Stimulated activated CD4-positive, alpha-beta T cell treated with anti-CD3 and anti-CD28 coated beads, TNF-alpha, amount 100 ng/mL, for 4 hours (primary cell): ENCODE measurements around the gene CNN1.

Source experiments
- DNase-seq, 3 experiments: peaks; one replicate each; pipeline ENCODE4 v3.0.0-alpha.2; 2020; ENCODE audit warnings: low read depth in 3 of 3

Gene CNN1

DNA sequence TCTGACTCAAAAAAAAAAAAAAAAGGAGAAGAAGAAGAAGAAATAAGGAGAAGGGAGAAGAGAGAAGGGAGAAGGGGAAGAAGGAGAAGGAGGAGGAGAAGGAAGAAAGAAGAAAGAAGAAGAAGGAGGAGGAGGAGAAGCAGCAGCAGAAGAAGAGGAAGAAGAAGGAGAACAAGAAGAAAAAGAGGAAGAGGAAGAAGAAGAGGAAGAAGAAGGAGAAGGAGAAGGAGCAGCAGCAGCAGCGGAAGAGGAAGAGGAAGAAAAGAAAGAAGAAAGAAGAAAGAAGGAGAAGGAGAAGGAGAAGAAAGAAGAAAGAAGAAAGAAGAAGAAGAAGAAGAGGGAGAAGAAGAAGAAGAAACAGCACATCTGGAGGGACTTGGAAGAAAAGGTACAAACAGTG lies 4.1 kb upstream of the CNN1 start:
- DNase-seq = no peak

GRCh38 chr19:11534948-11535347 lies 3.7 kb upstream of the CNN1 start:
- DNase-seq = no peak

GRCh38 chr19:11535792-11536595 lies 2.7 kb upstream of the CNN1 start:
- peak; percentile 68 to 82 (median 76) for DNase-seq

- no peak for DNase-seq
Observed at GRCh38 chr19:11539495-11540365, 1.1 kb downstream of the CNN1 start.

- no peak for DNase-seq
Observed at GRCh38 chr19:11540645-11541044, 2.0 kb downstream of the CNN1 start.

DNA sequence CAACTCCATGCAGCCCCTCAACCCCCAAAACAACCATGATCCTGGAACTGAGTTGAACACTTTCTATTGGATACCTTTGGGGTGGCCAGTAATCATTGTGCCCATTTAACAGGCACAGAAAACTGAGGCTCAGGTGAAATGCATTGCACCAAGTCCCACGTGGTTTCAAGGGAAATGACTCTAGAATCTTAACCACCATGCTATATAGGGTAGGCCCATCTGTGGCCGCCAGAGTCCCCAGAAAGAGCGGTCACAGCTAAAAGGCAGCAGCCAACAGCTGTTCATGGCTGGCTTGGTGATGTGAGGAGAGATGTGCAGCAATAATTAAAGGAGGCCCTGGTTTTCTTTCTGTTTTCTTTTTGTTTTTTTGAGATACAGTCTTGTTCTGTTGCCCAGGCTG lies 2.6 kb downstream of the CNN1 start:
- DNase-seq = no peak

GRCh38 chr19:11547929-11548700 lies 9.5 kb downstream of the CNN1 start:
- DNase-seq = no peak

DNA sequence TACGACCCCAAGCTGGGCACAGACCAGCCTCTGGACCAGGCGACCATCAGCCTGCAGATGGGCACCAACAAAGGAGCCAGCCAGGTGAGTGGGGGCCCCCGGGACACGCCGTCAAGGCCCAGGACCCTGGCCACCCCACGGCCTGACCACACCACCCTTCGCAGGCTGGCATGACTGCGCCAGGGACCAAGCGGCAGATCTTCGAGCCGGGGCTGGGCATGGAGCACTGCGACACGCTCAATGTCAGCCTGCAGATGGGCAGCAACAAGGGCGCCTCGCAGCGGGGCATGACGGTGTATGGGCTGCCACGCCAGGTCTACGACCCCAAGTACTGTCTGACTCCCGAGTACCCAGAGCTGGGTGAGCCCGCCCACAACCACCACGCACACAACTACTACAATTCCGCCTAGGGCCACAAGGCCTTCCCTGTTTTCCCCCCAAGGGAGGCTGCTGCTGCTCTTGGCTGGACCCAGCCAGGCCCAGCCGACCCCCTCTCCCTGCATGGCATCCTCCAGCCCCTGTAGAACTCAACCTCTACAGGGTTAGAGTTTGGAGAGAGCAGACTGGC lies 10.8 kb downstream of the CNN1 start:
- DNase-seq = no peak

- DNase-seq = no peak
Observed at GRCh38 chr19:11550265-11550664, 11.6 kb downstream of the CNN1 start.

DNA sequence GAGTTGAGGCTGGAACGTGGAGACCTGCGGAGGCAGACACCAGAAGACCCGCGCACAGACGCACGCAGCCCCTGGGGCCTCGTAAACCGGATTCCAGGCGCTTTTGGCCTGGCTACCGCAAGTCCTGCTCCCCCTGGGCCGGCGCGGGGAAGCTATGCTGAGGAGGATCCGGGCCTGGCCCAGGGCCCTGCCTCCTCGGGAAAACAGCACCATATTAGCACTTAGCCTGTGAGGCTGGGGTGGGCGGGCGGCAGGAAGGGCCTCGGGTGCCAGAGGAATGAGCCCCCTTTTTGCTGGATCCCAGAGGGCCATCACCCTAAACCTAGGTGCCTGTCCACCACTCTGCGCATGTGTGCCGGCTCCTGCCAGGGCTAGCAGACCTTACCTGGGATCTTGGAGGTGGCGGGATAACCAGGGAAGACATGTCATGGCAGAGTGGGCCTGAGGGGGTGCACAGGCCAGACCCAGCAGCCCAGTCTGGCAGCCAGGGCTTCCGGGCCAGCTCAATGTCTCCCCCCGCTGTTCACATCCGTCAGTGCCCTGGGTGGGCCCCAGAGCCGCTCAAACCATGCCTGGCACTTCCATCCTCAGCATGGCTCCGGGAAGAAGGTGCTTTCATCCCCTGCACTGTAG lies 13.1 kb downstream of the CNN1 start:
- no peak for DNase-seq

DNA sequence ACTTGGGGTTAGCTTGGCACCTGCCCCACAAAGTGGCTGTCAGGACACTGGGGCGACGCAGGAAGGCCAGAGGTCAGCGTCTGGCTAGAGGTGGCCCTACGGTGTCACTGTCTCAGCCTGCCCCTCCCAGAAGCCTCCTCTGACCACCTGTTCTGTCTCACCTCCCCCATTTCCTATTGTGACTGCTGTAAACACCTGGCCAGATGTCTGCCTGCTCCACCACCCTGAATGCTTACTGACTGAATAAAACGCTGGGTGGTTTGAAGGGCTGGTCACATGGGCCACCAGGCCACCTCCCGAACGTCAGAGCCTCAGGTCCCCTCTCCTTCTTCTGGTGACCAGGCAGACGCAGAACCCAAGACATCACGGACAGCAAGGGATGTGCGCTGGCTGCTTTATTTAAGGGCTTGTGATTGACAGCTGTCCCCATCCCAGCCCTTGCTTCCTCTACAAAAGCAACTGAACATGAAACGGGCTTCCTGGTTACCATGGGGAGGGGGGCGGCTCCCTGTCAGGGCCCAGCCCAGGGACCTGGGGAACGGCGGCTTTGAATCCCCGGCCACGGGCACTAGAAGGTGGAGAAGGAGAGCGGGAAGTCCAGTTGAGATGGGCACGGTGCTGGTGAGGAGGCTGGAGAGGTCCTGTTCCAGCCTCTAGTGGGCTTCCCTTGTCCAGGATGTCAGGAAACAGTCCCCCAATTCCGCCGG lies 14.2 kb downstream of the CNN1 start:
- no peak for DNase-seq

- DNase-seq = no peak
Observed at GRCh38 chr19:11554160-11554559, 15.5 kb downstream of the CNN1 start.

DNA sequence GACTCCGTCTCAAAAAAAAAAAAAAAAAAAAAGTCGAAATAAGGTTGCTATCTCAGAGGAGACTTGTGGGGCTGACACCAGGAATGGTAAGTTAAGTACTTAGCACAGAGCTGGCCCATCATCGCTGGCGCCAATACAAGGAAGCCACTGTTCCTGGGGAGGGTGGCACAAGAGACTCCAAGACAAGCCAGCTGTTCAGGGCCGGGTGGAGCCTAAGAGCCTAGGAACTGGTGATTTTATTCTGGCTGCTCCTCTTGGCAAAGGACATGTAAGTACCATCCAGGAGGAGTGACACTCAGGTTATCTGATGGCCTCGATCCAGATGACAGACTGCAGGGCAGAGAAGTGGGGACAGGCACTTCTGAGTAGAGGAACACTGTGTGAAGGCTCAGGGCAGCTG lies 16.6 kb downstream of the CNN1 start:
- DNase-seq = no peak

DNA sequence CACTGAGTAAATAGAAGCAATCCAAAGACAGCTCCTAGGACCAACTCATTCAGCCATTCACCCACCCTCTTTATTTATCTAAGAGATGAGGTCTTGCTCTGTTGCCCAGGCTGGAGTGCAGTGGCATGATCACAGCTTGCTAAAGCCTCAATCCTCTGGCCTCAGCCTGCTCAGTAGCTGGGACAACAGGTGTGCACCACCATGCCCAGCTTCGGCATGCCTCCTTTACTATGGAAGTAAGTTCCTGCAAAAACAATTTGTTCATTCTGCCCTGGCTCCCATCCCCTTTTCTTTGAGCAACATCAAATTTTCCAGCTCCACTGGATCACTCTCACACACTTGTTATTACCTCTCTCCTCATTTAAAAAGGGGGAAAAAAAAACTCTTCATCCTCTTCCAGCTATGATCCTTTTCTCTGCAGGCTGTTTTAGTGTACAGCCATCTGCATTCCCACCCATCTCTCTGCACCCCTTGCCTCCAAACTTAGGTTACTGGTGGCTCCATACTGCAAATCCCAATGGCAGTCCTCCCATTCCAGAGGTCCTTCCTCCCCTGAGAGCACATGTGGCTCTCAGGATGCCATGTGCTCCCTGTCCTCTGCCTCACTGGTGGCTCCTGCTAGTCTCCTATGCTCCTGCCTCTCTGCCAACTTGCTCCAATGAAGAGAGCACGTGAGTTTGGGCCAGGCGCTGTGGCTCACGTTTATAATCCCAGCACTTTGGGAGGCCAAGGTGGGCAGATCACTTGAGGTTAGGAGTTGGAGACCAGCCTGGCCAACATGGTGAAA lies 18.2 kb downstream of the CNN1 start:
- DNase-seq = no peak

DNA sequence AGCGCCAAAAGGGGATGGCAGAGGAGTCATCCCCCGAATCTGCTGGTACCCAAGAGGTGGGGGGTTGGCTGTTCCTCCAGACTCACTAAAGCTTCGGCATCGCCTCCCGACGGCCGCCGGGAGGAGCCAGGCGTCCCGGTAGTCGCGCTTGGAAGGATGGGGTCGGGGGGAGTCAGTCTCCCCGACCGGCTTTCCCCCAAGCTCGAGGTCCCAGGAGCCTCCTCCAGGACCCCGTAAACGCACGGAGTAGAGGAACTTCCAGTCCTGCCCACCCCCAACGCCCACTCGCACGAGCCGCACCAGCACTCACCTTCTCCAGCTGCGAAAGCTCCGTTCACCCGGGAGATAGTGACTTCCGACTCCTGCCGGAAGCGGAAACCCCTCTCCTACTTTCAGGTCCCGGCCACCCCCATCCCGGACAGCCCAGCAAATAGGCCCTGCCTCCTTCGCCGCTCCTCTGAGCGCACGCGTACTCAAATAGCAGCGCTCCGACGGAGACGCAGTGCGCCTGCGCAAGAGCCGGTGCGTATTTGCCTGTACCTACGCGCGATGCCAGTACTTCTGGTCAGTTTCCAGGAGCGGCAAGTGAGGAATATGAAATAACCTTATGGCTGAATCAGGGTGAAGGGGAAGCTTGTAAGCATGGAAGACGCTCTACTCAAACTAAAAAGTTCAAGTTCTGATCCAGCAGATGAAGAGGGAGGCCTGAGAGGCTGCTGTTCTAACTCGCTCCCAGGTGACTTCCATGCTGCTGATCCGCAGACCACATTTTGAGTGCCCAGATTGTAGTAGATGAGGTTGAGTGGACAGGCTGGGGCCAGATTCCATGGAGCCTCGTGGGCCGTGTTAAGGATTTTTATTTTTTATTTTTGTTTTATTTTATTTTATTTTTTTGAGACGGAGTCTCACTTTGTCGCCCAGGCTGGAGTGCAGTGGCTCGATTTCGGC lies 20.5 kb downstream of the CNN1 start, which contains the start of gene ELOF1:
TSS of gene ELOF1 (minus strand) at position 350 of the 948 bp plus-strand sequence. CDS start 4,883 bp downstream, outside the sequence.
- DNase-seq = peak; percentile 89 to 95 (median 92)

DNA sequence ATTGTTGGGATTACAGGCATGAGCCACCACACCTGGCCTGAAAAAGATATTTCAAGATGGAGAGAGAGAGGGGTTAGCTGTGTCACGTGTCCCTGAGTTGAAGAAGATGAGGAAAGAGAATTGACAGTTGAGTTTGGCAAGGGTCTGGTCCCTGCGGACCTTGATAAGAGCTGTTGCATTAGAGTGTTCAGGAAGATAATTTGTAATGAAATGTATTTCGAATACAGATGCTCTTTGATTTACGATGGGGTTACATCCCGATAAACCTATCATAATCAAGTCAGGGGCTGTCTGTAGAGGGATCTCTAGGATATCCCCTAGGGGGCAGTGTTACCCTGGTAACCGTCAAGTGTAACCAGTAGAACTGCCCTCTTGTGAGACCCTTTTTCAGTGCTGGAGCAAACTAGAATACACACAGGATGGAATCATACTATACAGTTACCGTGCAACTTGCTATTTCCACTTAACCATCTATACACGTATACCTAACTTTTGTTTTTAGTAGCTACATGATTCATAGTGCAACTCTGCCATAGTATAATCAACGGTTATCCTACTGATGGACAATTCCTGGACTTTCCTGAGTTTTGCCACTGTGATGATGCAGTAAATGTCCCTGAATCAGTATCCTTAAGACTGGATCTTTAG lies 21.9 kb downstream of the CNN1 start:
- peak in 2 of 3 experiments; percentile 21 to 22 for DNase-seq

- no peak for DNase-seq
Observed at GRCh38 chr19:11563532-11563931, 24.9 kb downstream of the CNN1 start.
